Effector memory CD4-positive, alpha-beta T cell (primary cell): ENCODE results near the gene EIF4EBP2.

Experiments used
- DNase-seq, 3 donors: peaks; one replicate each; pipeline ENCODE4 v3.0.0-alpha.2; 2020
- H3K27ac ChIP-seq: 2 replicates; pipeline ENCODE4 v1.7.0; 2013; ENCODE audit warnings: mild to moderate bottlenecking, low read length, moderate library complexity; ENCODE audit not compliant: insufficient read depth, poor library complexity, severe bottlenecking
- H3K27me3 ChIP-seq: replicated peaks from 2 replicates; pipeline ENCODE4 v1.7.0; 2013; ENCODE audit warnings: mild to moderate bottlenecking, low read length; ENCODE audit not compliant: insufficient read depth, control insufficient read depth, poor library complexity, severe bottlenecking
- H3K36me3 ChIP-seq: 2 replicates; pipeline ENCODE4 v1.7.0; 2013; ENCODE audit warnings: mild to moderate bottlenecking, low read length, moderate library complexity; ENCODE audit not compliant: control insufficient read depth, insufficient read depth
- H3K4me1 ChIP-seq: 2 replicates; pipeline ENCODE4 v1.7.0; 2013; ENCODE audit warnings: low read length, mild to moderate bottlenecking; ENCODE audit not compliant: control insufficient read depth, insufficient read depth, poor library complexity, severe bottlenecking
- H3K4me3 ChIP-seq: 2 replicates; pipeline ENCODE4 v1.7.0; 2013; ENCODE audit warnings: low read length, low read depth, mild to moderate bottlenecking; ENCODE audit not compliant: insufficient read depth, poor library complexity, severe bottlenecking
- H3K9me3 ChIP-seq: 2 replicates; pipeline ENCODE4 v1.7.0; 2013; ENCODE audit warnings: mild to moderate bottlenecking, low read length, moderate library complexity; ENCODE audit not compliant: control insufficient read depth

The EIF4EBP2 gene

DNA sequence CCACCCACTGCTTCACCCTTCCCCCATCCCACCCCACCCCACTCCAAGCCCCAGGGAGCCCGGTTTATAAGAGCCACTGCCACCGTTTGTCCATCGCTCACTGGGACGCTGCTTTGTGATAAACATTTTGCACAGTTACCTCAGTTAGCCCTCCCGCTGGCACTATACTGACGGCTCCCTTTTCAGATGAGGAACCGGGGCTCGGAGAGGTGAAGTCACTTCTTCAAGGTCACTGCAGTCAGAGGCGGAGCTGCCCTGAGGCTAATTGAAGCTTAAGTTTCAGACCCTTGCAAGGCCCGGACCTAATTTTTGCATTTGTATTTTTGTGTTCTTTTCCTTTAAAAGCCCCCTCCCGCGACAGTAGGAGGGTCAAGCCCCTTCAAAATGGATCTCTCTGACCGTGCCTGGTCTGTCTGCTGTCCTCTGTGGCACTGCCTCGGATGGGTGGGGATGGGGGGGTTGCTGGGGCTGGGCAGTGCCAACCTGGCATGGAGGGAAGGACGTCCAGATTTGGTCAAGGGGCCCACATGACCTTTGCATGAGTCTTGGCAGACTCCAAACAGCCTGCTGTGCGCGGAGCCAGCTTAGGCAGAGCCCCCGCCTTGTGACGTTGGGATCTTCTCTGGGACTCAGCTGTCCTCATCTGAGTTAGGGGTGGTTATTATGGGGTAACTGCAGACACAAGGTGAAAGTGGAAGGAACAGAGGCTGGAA, 55.3 kb downstream of the EIF4EBP2 start:
- no peak for DNase-seq
- Histone ChIP-seq H3K4me3 (no peak overlapping the region), H3K27me3 (peaks cover 22% of the 10 kb centered on the region), H3K27ac (no peak overlapping the region), H3K9me3 (no peaks in the 10 kb centered on the region), H3K36me3 (no peaks in the 10 kb centered on the region), H3K4me1 (peaks cover 4% of the 10 kb centered on the region)

- DNase-seq = no peak
- Histone ChIP-seq H3K4me1 (peaks cover 4% of the 10 kb centered on the region), H3K4me3 (no peak overlapping the region), H3K27ac (no peak overlapping the region), H3K36me3 (no peaks in the 10 kb centered on the region), H3K9me3 (no peaks in the 10 kb centered on the region), H3K27me3 (peaks cover 22% of the 10 kb centered on the region)
Measured at GRCh38 chr10:70459774-70460490, 56.0 kb downstream of the EIF4EBP2 start.

DNA sequence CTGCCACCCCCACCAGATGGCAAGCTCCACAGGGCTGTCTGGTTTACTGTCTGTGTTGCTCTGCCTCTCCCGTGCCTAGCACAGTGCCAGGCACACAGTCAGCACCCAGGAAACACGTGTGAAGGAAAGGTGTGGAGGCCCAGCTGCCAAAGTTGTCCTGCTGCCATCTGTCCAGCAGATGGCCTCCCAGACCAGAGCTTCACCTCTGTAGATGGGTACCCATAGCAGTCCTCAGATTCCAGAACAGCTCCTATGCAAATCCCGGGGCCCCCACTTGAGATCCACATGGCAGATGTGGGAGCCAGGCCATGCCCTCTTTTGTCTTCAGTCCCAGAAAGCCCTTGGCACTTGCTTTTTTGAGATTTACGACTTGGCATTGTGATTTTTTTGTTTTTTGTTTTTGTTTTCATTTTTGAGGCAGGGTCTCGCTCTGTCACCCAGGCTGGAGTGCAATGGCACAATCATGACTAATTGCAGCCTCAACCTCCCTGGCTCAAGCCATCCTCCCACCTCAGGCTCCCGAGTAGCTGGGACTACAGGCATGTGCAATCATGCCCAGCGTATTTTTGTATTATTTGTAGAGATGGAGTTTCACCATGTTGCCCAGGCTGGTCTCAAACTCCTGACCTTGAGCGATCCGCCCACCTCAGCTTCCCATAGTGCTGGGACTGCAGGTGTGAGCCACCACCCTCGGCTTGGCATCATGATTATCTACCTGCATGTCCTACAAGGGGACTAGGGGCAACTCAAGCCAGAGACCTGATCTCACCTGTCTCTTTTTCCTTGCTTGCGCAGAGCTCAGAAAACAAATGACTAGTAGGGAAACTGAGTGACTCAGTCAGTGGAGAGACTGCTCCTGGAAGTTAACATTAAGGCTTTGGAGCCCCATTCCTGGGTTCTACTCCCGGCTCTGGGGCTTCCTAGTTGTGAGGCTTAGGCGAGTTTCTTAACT, 57.7 kb downstream of the EIF4EBP2 start:
- Histone ChIP-seq H3K36me3 (no peaks in the 10 kb centered on the region), H3K4me3 (no peak overlapping the region), H3K27me3 (peaks cover 22% of the 10 kb centered on the region), H3K9me3 (no peaks in the 10 kb centered on the region), H3K4me1 (peaks cover 4% of the 10 kb centered on the region), H3K27ac (no peak overlapping the region)
- no peak for DNase-seq

- no peak overlapping the region for H3K27ac ChIP-seq
- H3K27me3 ChIP-seq = peaks cover 19% of the 10 kb centered on the region
- no peak overlapping the region for H3K4me3 ChIP-seq
- no peaks in the 10 kb centered on the region for H3K36me3 ChIP-seq
- peaks cover 4% of the 10 kb centered on the region for H3K4me1 ChIP-seq
- no peak for DNase-seq
- H3K9me3 ChIP-seq = no peaks in the 10 kb centered on the region
Measured at GRCh38 chr10:70462349-70462984, 58.5 kb downstream of the EIF4EBP2 start.

DNA sequence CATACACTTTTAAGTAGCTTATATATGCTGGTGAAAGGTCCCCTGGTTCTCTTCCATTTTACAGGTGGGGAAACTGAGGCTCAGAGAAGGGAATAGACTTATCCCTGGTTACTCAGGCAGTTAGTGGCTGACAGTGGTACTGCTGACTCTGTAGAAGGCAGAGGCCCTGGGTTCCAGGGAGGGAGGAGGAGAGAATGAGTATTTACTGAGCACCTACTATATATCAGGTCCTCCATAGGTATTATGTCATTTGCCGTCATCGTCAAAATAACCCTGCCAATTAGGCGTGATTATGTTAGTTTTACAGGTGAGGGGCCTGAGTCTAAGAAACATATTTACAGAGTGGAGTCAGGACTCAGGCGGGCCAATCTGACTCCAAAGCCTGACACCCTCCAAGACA, 61.3 kb downstream of the EIF4EBP2 start:
- H3K4me3 ChIP-seq = no peak overlapping the region
- H3K4me1 ChIP-seq = no peaks in the 10 kb centered on the region
- DNase-seq = no peak
- H3K27ac ChIP-seq = no peak overlapping the region
- no peaks in the 10 kb centered on the region for H3K9me3 ChIP-seq
- H3K36me3 ChIP-seq = no peaks in the 10 kb centered on the region
- H3K27me3 ChIP-seq = no peaks in the 10 kb centered on the region

DNA sequence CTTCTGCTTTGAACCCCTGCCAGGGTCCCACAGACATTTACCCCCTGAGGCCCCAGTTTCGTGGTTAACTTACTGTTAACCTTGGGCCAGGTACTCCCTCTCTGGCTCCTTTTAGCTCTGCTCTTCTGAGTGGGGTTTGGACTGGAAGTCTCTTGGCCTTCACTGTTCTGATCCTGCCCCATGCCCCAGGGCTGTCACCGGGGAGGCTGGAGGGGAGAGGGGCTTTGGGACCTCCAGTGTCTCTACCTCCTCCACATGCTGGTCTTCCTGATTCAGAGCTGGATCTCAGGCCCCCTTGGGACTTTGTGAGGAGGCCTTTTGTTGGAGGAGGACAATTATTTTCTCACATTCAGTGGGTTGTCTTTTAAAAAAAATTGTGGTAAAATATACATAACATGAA, 61.9 kb downstream of the EIF4EBP2 start:
- no peaks in the 10 kb centered on the region for H3K9me3 ChIP-seq
- no peak overlapping the region for H3K4me3 ChIP-seq
- no peaks in the 10 kb centered on the region for H3K36me3 ChIP-seq

GRCh38 chr10:70466951-70467350, 63.0 kb downstream of the EIF4EBP2 start:
- Histone ChIP-seq H3K27me3 (no peaks in the 10 kb centered on the region), H3K4me1 (no peaks in the 10 kb centered on the region), H3K9me3 (no peaks in the 10 kb centered on the region), H3K27ac (no peak overlapping the region), H3K36me3 (no peaks in the 10 kb centered on the region), H3K4me3 (no peak overlapping the region)
- no peak for DNase-seq

More for the DNA sequence above, 61.9 kb downstream of the EIF4EBP2 start:
- Histone ChIP-seq H3K4me1 (no peaks in the 10 kb centered on the region), H3K27ac (no peak overlapping the region), H3K27me3 (no peaks in the 10 kb centered on the region)
- DNase-seq = no peak

DNA sequence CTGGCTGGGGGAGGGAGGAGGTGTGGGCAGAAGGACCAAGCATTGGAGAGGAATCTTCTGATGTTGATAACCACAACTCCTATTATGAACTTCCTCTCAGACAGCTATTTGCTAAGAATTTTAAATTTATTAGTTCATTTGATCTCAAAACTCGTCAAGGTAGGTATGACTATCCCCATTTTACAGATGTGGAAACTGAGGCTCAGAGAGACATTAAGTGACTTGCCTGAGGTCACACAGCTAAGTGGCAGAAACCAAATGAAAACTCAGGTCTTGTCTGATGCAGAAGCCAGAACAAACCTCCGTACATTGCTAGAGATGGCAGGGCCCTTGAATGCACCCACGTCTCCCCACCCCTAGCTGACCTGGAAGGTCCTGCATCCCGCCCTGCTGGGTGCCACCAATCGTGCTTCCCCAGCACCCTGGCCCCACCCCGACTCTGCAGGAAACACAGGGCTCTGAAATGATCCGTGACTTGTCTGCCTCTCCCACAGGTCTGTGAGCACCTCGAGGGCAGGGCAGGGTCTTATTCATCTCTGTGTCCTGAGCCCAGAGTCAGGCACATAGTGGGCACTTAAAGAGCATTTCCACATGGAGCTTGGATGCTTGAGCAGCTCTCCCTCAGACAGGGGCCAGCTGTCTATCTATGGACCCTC, 69.0 kb downstream of the EIF4EBP2 start:
- Histone ChIP-seq H3K27me3 (no peaks in the 10 kb centered on the region), H3K27ac (no peak overlapping the region), H3K36me3 (no peaks in the 10 kb centered on the region), H3K4me3 (no peak overlapping the region), H3K4me1 (peaks cover 11% of the 10 kb centered on the region), H3K9me3 (no peaks in the 10 kb centered on the region)
- no peak for DNase-seq

GRCh38 chr10:70474780-70475179, 70.8 kb downstream of the EIF4EBP2 start:
- Histone ChIP-seq H3K27me3 (no peaks in the 10 kb centered on the region), H3K4me1 (peaks cover 26% of the 10 kb centered on the region), H3K36me3 (no peaks in the 10 kb centered on the region), H3K27ac (no peak overlapping the region), H3K9me3 (no peaks in the 10 kb centered on the region), H3K4me3 (no peak overlapping the region)
- DNase-seq = no peak
